Measurements from ENCODE around the gene KCNJ2.

- no peak for TF ChIP-seq CTCF (IDR thresholded peaks at IDR 0.05 in 4 of 5, conservative IDR thresholded peaks at IDR 0.05 in 1 of 5)
- no peak for TF ChIP-seq POLR2A (IDR thresholded peaks at IDR 0.05)
Observed at GRCh38 chr17:70172449-70172848, 3.1 kb downstream of the KCNJ2 start.

Data from gastrocnemius medialis (tissue), 4 donors.